ENCODE results near the gene PEX11G. TPM values are rescaled to one million over a fixed set of nuclear protein-coding genes. Genes with fewer than 3 reads are reported as not detected.

The PEX11G gene
- total RNA-seq = 2.3 and 2.9 TPM in 2 replicates

GRCh38 chr19:7488736-7489353, at the start of gene PEX11G:
Gene PEX11G, minus strand, starts transcription at chr19:7489035. Its CDS starts 25 bp downstream, at chr19:7489010.
- DNase-seq = peak; percentile 93

DNA sequence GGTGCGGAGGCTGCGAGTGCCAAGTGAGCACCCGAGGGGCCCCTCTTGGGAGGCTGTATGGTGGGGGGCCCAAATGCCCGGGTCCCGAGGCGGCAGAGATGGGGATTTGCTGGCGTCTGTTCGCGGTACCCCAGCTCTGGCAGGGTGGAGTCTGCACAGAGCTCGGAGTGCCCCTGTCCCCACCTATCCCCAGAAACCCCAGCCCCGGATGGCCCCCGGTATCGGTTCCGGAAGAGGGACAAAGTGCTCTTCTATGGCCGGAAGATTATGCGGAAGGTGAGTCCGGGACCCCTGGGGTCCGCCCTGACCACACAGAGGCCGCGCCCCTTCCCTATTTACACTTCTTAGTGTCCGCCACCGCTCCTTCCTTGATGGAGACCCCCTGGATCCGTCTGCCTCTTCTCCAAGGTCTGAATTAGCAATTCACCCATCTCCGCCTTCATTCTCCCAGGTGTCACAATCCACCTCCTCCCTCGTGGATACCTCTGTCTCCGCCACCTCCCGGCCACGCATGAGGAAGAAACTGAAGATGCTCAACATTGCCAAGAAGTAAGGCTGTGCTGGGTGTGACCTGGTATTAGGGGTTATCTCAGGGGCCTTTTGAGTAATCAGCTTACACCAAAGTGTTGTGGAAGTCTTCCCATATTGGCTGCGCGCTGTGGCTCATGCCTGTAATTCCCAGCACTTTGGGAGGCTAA, 47.3 kb upstream of the PEX11G start:
- DNase-seq = no peak

GRCh38 chr19:7535047-7535997, 46.5 kb upstream of the PEX11G start, which contains the start of gene PNPLA6:
Gene PNPLA6, plus strand, starts transcription at chr19:7535717. Its CDS starts 72 bp downstream, at chr19:7535789.
- peak; percentile 97 for DNase-seq

DNA sequence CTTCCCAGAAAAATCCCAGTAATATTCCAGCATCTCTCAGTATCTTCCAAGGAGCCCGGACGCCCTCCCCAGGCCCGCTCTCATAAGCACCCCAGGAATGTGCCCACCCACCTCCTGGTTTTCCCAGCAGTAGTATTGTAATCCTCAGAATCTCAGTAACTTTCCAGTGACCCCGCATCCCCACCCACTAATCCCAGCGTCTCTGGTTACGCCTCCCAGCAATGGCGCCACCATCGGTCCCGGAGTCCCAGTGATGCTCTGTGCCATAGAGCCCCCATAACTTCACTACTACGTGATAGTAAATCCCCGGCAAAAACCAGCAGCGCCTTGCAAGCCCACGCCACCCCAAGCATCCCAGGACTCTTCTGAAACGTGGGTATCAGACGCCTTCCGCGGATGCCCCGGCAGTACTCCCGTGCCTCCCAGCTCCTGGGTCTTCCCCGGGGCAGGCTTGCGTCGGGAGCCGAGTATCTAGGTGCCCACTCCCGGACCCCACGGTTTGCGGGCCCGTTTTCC, 45.8 kb upstream of the PEX11G start:
- peak; percentile 93 for DNase-seq

DNA sequence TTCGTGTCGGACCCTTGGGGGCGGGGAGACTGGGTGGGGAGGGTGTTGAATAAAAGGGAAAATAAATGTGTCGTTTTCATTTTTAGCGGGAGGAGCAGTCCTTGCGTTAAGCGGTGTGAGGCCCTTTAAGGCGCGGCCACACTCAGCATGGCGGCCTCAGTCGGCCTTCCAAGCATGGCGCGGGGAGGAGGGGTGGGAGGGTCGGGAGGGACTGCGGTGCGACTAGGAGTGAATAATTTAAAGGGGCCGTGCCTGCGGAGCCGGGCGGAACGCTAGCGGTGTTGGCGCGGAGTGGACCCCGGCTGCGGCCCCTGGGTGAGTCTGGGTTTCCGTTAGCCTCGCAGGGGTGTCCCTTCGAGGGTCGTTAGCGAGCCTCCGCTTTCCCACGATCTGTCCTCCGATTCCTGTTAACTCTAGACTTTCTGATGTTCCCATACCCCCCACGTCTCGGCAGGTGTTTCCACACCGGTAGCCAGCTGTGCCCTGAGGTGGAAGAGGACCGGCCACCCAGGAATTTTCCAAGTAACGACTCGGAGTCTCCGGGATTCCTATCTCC, 45.2 kb upstream of the PEX11G start:
- DNase-seq = peak; percentile 92

DNA sequence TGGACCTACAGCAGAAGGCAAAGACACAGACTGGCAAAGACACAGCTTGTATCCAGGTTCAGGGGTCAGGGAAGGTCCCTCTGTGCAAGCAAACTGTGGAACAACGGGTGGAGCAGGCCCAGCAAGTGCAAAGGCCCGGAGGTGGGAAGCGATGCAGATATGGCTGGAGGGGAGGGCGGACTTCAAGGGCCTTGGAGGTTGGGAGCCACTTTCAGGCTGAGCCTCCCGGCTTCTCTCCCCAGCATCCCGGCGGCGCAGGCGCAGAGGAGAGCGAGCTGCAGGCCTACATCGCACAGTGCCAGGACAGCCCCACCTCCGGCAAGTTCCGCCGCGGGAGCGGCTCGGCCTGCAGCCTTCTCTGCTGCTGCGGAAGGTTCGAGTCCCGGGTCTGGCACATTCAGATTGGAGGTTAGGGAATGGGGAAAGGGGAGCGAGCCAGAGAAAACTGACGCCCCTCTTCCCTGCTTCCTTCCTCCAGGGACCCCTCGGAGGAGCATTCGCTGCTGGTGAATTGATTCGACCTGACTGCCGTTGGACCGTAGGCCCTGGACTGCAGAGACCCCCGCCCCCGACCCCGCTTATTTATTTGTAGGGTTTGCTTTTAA, 44.5 kb upstream of the PEX11G start:
- peak; percentile 70 for DNase-seq

DNA sequence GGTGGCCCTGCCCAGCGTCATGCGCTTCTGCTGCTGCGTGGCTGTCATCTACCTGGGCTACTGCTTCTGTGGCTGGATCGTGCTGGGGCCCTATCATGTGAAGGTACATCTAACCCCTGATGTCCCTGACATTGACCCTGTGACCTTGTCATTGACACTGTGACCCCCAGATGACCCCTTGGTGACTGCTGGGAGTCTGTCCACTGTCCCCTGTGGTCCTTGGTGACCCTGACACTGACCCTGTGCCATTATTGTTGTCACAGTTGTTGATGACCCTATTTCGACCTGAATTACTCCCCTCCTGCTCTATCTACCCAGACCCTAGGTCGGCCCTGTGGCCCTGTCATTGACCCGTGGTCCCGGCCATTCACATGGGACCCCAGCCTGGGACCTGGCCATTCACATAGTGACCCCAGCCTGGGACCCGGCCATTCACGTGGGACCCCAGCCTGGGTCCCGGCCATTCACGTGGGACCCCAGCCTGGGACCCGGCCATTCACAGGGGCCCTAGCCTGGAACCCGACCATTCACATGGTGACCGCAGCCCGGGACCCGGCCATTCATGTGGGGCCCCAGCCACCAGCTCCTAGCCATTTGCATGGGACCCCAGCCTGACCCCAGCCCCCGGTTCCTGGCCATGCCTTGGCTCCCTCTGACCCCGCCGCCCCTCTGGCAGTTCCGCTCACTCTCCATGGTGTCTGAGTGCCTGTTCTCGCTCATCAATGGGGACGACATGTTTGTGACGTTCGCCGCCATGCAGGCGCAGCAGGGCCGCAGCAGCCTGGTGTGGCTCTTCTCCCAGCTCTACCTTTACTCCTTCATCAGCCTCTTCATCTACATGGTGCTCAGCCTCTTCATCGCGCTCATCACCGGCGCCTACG, 41.0 kb upstream of the PEX11G start:
- no peak for DNase-seq

DNA sequence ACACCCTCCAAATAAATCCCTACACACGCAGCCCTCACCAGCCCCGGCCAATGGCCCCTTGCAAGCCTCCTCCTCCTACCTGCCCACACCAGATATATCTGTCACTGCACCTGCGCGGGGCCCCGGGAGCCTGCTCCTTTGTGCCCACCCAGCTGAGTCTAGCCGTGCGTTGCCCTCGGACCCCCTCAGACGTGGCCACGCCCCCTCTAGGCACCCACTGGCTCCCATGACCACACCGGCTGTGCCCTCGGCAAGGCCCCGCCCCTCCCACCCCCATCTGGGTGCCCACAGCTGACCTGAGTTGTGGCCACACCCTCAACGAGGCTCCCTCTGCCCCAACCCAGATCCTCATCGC, 40.4 kb upstream of the PEX11G start:
- no peak for DNase-seq

- DNase-seq = no peak
Measured at GRCh38 chr19:7528522-7529245, 39.8 kb upstream of the PEX11G start.

DNA sequence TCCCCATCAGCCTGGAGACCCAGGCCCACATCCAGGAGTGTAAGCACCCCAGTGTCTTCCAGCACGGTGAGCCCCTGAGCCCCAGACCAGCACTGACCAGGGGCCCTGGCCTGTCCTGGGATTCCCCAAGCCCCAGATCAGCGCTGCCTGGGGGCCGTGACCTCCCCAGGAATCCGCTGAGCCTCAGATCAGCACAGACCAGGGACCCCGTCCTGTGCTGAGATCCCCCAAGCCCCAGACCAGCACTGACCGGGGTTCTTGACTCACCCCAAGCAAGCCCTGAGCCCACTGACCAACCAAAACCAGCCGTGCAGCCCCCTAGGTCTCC, 39.3 kb upstream of the PEX11G start:
- no peak for DNase-seq

GRCh38 chr19:7527516-7528191, 38.8 kb upstream of the PEX11G start:
- DNase-seq = no peak

GRCh38 chr19:7526059-7526929, 37.5 kb upstream of the PEX11G start:
- DNase-seq = no peak

DNA sequence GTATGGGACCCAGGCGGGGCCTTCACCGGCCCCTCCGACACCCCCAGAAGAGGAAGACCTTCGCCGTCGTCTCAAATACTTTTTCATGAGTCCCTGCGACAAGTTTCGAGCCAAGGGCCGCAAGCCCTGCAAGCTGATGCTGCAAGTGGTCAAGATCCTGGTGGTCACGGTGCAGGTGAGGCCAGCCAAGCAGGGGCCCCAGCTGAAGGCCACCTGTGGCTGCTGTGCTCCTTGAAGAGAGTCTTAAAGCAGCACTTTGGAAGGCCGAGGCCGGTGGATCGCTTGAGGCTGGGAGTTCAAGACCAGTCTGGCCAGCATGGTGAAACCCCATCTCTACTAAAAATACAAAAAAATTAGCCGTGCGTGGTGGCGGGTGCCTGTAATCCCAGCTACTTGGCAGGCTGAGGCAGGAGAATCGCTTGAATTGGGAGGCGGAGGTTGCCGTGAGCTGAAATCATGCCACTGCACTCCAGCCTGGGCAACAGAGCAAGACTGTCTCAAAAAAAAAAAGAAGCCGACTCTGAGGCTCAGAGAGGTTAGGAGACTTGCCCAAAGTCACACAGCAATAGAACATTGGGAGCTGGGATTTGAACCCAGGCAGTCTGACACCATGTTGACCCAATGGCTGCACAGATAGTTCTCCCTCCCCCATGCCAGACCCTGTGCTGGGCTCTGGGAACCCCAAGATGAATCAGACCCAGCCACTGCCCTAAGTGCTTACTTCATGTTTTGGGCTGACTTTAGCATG, 36.3 kb upstream of the PEX11G start:
- no peak for DNase-seq

- no peak for DNase-seq
Measured at GRCh38 chr19:7524523-7524922, 35.7 kb upstream of the PEX11G start.

DNA sequence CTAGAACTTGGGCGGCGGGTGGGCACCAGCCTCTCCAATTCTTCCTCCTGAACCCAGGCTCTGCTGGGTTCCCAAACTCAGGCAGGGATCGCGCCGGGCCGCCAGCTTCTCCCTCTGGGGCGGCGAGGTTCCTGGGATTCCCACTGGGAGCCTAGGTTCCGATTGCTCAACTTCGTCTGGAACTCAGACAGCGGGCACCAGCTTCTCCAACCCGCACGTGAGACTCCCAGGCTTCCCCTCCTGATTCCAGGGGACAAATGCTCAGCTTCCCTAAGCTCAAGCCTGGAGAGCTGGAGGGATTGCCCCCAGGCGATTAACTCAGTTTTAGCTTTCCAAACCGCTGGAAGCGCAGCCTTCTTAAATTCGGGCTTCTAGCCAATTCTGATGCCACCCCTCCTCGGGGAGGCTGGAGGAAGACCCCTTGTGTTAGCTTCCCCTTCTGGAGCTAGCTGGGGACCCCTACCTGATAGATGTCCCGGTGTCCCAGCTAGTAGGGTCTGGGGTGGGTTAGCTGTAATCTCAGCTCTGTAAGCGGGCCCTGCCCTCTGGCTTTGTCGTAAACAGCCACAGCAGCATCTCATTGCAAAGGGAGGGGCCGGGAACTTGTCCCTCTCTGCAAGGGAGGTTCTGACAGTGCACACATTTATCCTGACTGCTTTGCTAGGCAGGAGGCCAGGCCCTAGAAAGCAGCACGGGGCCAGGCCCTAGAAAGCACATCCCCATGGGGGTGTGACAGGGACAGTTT, 34.3 kb upstream of the PEX11G start:
- DNase-seq = peak; percentile 18

DNA sequence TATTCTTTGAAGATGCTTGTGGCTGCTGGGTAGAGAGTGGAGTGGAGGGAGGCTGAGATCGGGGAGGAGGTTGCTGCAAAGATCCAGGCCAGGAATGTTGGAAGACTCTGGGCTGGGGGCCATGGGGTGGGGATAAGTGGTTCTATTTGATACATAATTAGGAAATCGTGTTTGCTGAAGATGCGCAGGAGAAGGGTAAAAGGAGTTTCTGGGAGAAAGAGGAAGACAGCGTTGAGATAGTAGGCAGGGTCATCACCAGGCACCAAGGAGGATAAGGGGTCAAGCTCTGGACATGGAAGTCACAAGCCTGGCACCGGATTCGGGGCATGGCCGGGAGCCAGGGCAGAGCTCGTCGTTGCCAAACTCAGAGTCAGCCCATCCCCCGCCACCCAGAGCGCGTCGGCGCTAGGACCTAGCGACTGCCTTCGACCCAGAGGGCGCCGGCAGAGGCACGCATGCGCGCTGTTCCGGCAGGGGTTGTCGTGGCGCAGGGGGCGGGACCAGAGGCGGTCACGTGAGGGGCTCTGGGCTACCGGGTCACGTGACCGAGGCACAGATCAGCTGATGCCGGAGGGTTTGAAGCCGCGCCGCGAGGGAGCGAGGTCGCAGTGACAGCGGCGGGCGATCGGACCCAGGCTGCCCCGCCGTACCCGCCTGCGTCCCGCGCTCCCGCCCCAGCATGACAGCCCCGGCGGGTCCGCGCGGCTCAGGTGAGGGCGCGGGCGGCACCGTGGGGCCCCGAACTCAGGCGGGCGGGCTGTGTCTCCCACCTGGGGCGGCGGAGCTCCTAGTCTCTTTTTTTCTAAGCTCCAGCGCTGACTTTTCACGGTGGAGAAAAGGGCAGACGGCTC, 33.5 kb upstream of the PEX11G start, which contains the start of gene MCOLN1:
Gene MCOLN1, plus strand, starts transcription at position 553 of the 851 bp plus-strand sequence. Its CDS starts 127 bp downstream, at position 680.
- peak; percentile 98 for DNase-seq

Data from dermis blood vessel endothelial cell (primary cell).